Mammary epithelial cell (primary cell): ENCODE data around the gene C11orf68.

Source experiments
- EZH2 ChIP-seq: IDR thresholded peaks from 2 replicates; pipeline ENCODE4 v1.6.1; 2012; ENCODE audit warnings: low read length, inconsistent platforms, borderline replicate concordance
- TF ChIP-seq, protein P1 (sequence below), 2 donors: IDR thresholded peaks in 1 of 2; conservative IDR thresholded peaks in 1 of 2; 2 replicates each; pipeline ENCODE4 v1.5.1; 2011 to 2012; ENCODE audit warnings: inconsistent platforms in 2 of 2, low read length in 2 of 2, mild to moderate bottlenecking in 2 of 2, control low read depth in 1 of 2, low read depth in 1 of 2; ENCODE audit not compliant: insufficient read depth in 1 of 2; ENCODE audit errors: extremely low read depth in 1 of 2

DNA sequence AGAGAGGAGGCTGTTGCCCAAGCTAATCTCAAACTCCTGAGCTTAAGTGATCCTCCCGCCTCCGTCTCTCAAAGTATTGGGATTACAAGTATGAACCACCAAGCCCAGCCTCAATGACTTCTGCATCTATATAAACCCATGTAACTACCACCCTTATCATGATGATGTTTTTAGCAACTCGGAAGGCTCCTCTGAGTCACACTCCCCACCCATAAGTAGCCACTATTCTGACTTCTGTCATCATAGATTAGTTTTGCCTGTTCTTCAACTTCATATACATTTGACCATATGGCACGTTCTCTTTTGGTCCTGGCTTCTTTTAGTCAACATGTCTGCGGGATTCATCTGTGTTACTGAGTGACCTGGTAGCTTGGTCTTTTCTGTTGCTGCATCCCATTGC lies 12.3 kb downstream of the C11orf68 start:
- TF ChIP-seq, protein P1, sequence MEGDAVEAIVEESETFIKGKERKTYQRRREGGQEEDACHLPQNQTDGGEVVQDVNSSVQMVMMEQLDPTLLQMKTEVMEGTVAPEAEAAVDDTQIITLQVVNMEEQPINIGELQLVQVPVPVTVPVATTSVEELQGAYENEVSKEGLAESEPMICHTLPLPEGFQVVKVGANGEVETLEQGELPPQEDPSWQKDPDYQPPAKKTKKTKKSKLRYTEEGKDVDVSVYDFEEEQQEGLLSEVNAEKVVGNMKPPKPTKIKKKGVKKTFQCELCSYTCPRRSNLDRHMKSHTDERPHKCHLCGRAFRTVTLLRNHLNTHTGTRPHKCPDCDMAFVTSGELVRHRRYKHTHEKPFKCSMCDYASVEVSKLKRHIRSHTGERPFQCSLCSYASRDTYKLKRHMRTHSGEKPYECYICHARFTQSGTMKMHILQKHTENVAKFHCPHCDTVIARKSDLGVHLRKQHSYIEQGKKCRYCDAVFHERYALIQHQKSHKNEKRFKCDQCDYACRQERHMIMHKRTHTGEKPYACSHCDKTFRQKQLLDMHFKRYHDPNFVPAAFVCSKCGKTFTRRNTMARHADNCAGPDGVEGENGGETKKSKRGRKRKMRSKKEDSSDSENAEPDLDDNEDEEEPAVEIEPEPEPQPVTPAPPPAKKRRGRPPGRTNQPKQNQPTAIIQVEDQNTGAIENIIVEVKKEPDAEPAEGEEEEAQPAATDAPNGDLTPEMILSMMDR (conservative IDR thresholded peaks at IDR 0.05 in 1 of 2, IDR thresholded peaks at IDR 0.05 in 1 of 2; ENCODE audit: extremely low read depth in 1 of 2, insufficient read depth in 1 of 2, low read depth in 1 of 2, low read length in 2 of 2), result no peak
- no peak for TF ChIP-seq EZH2
